DMS53 (cell line): ENCODE results near the gene SRC.
A peak's percentile ranks its signal among the peaks of the same experiment; 100 is the strongest.

Experiments
- DNase-seq: peaks from one replicate; lab custom pipeline; 2025; lab: John Stamatoyannopoulos, UW

SRC gene

GRCh38 chr20:37430044-37430443, 84.1 kb downstream of the SRC start:
- no peak for DNase-seq

- DNase-seq: peak; percentile 66
These were observed 85.0 kb downstream of the SRC start for GRCh38 chr20:37430778-37431460.

GRCh38 chr20:37431786-37432185, 85.8 kb downstream of the SRC start:
- DNase-seq: no peak

- no peak for DNase-seq
These were observed 86.7 kb downstream of the SRC start for GRCh38 chr20:37432606-37433005.

- no peak for DNase-seq
These were observed 89.7 kb downstream of the SRC start for GRCh38 chr20:37435607-37436006.

GRCh38 chr20:37436527-37437186, 90.7 kb downstream of the SRC start:
- no peak for DNase-seq

GRCh38 chr20:37437676-37438075, 91.7 kb downstream of the SRC start:
- no peak for DNase-seq

- no peak for DNase-seq
These were observed 92.7 kb downstream of the SRC start for GRCh38 chr20:37438464-37439222.

GRCh38 chr20:37439223-37439933, 93.4 kb downstream of the SRC start:
- DNase-seq: no peak

- DNase-seq: no peak
These were observed 95.1 kb downstream of the SRC start for GRCh38 chr20:37441023-37441422.

- DNase-seq: no peak
These were observed 96.6 kb downstream of the SRC start for GRCh38 chr20:37442547-37442946.

- DNase-seq: no peak
These were observed 97.0 kb downstream of the SRC start for GRCh38 chr20:37442986-37443385.

GRCh38 chr20:37443596-37443995, 97.7 kb downstream of the SRC start:
- no peak for DNase-seq

GRCh38 chr20:37445041-37445440, 99.1 kb downstream of the SRC start:
- DNase-seq: no peak

GRCh38 chr20:37446286-37447032, 100.5 kb downstream of the SRC start:
- no peak for DNase-seq

- DNase-seq: no peak
These were observed 101.7 kb downstream of the SRC start for GRCh38 chr20:37447688-37448087.

- peak; percentile 16 for DNase-seq
These were observed 103.3 kb downstream of the SRC start for GRCh38 chr20:37449276-37449675.

GRCh38 chr20:37450344-37450743, 104.4 kb downstream of the SRC start:
- no peak for DNase-seq

GRCh38 chr20:37451616-37452015, 105.7 kb downstream of the SRC start:
- DNase-seq: no peak

GRCh38 chr20:37452236-37452635, 106.3 kb downstream of the SRC start:
- DNase-seq: no peak

- no peak for DNase-seq
These were observed 107.3 kb downstream of the SRC start for GRCh38 chr20:37453288-37453687.

GRCh38 chr20:37453836-37454235, 107.9 kb downstream of the SRC start:
- DNase-seq: no peak
